ENCODE data around the gene DPP7. TPM values are rescaled to one million over a fixed set of nuclear protein-coding genes. Genes with fewer than 3 reads are reported as not detected.

Gene DPP7
- total and polyA plus RNA-seq, 2 of the 8 experiments (the other 6 are each of a cell fraction or from before 2014, with no cell fraction given), result 21.2 to 26.8 TPM

GRCh38 chr9:137077010-137077747, 37.4 kb downstream of the DPP7 start, which contains the start of gene UAP1L1:
TSS of gene UAP1L1 (plus strand) at chr9:137077517. CDS start at chr9:137077533, 16 bp downstream.
- peak in 1 of 2 experiments; percentile 78 for DNase-seq (ENCODE audit: low read depth in 1 of 2, low spot score in 2 of 2)
- Histone ChIP-seq H3K4ac (replicated peaks; ENCODE audit: insufficient read length, low read depth, low read length) (peak within 1 kb of the TSS; percentile 91), H3K23me2 (ENCODE audit: low read depth, low read length) (peaks cover 13% of the 10 kb centered on the region; the same call in 1 of the 2 replicates), H4K8ac (ENCODE audit: extremely low read depth, insufficient read depth, low read length) (peak within 1 kb of the TSS; percentile 11; the same call in 1 of the 2 replicates), H4K20me1 (replicated peaks in 1 of 2; ENCODE audit: control insufficient read depth in 1 of 2, insufficient read depth in 2 of 2, low read length in 2 of 2) (peaks cover 0 to 7% of the 10 kb centered on the region in 2 experiments), H3K56ac (replicated peaks; ENCODE audit: insufficient read length, low read depth, low read length) (no peak within 1 kb of the TSS), H2BK12ac (ENCODE audit: low read depth, low read length) (no peak within 1 kb of the TSS), H2AFZ (ENCODE audit: low read length) (no peak within 1 kb of the TSS; the same call in 1 of the 2 replicates), H3K23ac (ENCODE audit: insufficient read length) (no peak within 1 kb of the TSS), H3K4me1 (replicated peaks in 1 of 4; ENCODE audit: control insufficient read depth in 3 of 4, insufficient read depth in 4 of 4, low read length in 3 of 4) (peaks cover 0 to 20% (median 12%) of the 10 kb centered on the region in 4 experiments; a peak in 6 of 7 replicates), H2BK20ac (ENCODE audit: low read length) (no peak within 1 kb of the TSS), H2BK5ac (ENCODE audit: low read depth, low read length) (no peak within 1 kb of the TSS), H3K9me3 (ENCODE audit: insufficient read depth in 2 of 2, low read depth in 1 of 2, low read length in 1 of 2) (no peaks in the 10 kb centered on the region), H2BK15ac (ENCODE audit: low read length) (peak within 1 kb of the TSS; percentile 72; the same call in 1 of the 2 replicates), H4K91ac (replicated peaks; ENCODE audit: insufficient read length, low read length) (no peak within 1 kb of the TSS), H3K36me3 (ENCODE audit: control insufficient read depth in 2 of 4, insufficient read depth in 4 of 4, low read length in 3 of 4) (no peaks in the 10 kb centered on the region; a peak in 1 of 8 replicates), H2AK5ac (ENCODE audit: low read depth, low read length) (no peak within 1 kb of the TSS), H4K5ac (ENCODE audit: insufficient read length, low read depth, low read length) (no peak within 1 kb of the TSS), H3K27ac (ENCODE audit: low read depth, low read length) (no peak within 1 kb of the TSS), H3K4me2 (ENCODE audit: insufficient read depth in 1 of 2, low read depth in 2 of 2, low read length in 2 of 2) (peak within 1 kb of the TSS; percentile 97 to 99), H3K18ac (ENCODE audit: extremely low read depth, low read length) (peak within 1 kb of the TSS; percentile 48), H3K27me3 (replicated peaks in 1 of 4; ENCODE audit: control insufficient read depth in 3 of 4, extremely low read depth in 1 of 4, insufficient read depth in 3 of 4, low read length in 3 of 4) (peaks cover 20 to 50% (median 34%) of the 10 kb centered on the region in 4 experiments), H2BK120ac (replicated peaks; ENCODE audit: low read depth, low read length) (no peak within 1 kb of the TSS), H3K4me3 (ENCODE audit: extremely low read depth in 1 of 4, insufficient read depth in 2 of 4, low read depth in 3 of 4, low read length in 4 of 4) (peak within 1 kb of the TSS; percentile 33 to 57 (median 42)), H3K79me2 (ENCODE audit: control insufficient read depth in 1 of 2, insufficient read depth in 2 of 2, low read length in 2 of 2) (no peaks in the 10 kb centered on the region), H3K9ac (replicated peaks in 1 of 4; ENCODE audit: extremely low read depth in 1 of 4, low read depth in 3 of 4, low read length in 3 of 4) (no peak within 1 kb of the TSS), H3K79me1 (ENCODE audit: low read depth, low read length) (no peaks in the 10 kb centered on the region), H3K14ac (ENCODE audit: insufficient read length) (no peak within 1 kb of the TSS)
- ChIA-PET CTCF (ENCODE audit: partially characterized antibody) (interaction anchor here (1.3 to 4.6 kb wide), 5 partner anchors 9 to 48 kb away, joined by 4 to 27 read pairs (median 19); partner anchors contain the start of genes ABCA2 and NPDC1), POLR2A (ENCODE audit: partially characterized antibody) (interaction anchor here (0.9 to 1.4 kb wide), 7 partner anchors 8 to 184 kb away, joined by 3 to 7 read pairs (median 4); partner anchors contain the start of genes MAN1B1 and SSNA1)
- TF ChIP-seq MAX (IDR thresholded peaks at IDR 0.05), result peak; percentile 12; the same call in 1 of the 2 replicates
- TF ChIP-seq BCL11A (IDR thresholded peaks at IDR 0.05; ENCODE audit: low read depth in 2 of 2, low read length in 2 of 2), result no peak
- peak; percentile 38 for TF ChIP-seq KDM4A (IDR thresholded peaks at IDR 0.05; ENCODE audit: low read depth, low read length, severe bottlenecking)
- no peak for FAIRE-seq
- 6% methylated on average over 49 of the region's 87 CpGs; no CpG with 5 or more reads in 1 of the 2 experiments for WGBS, 2 experiments (ENCODE audit: extremely low coverage in 1 of 2, insufficient coverage in 1 of 2, insufficient read length in 1 of 2, insufficient replicate concordance in 2 of 2, low coverage in 1 of 2, low lambda C conversion rate in 2 of 2, missing lambda C conversion rate in 1 of 2)
